ENCODE data around the gene RAB3GAP2. TPM values are rescaled to one million over a fixed set of nuclear protein-coding genes. Genes with fewer than 3 reads are reported as not detected.
"Not testable (repeated sequence)": the region's sequence is repeated elsewhere in the genome, so short reads cannot be mapped to it uniquely, and the experiment has no call there.

The RAB3GAP2 gene
- total and polyA plus RNA-seq, 9 donors = 15.6 to 23.3 (median 19.3) TPM

DNA sequence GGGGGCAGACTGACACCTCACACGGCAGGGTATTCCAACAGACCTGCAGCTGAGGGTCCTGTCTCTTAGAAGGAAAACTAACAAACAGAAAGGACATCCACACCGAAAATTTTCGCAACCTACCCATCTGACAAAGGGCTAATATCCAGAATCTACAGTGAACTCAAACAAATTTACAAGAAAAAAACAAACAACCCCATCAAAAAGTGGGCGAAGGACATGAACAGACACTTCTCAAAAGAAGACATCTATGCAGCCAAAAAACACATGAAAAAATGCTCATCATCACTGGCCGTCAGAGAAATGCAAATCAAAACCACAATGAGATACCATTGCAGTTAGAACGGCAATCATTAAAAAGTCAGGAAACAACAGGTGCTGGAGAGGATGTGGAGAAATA, 26.4 kb downstream of the RAB3GAP2 start:
- not testable (repeated sequence) for H3K27ac ChIP-seq (ENCODE audit: low read length); H3K27me3 ChIP-seq (ENCODE audit: control insufficient read depth, insufficient read depth, low read length); DNase-seq; H3K4me1 ChIP-seq (ENCODE audit: control insufficient read depth, insufficient read depth, low read length); H3K4me3 ChIP-seq (ENCODE audit: low read length)
- peaks cover 26% of the 10 kb centered on the region for H3K9me3 ChIP-seq (replicated peaks; ENCODE audit: control insufficient read depth, low read depth, low read length)
- H3K36me3 ChIP-seq (ENCODE audit: control insufficient read depth, insufficient read depth, low read length) = peaks cover 15% of the 10 kb centered on the region
- no CpG with 5 or more reads among the region's 6 CpGs for WGBS (ENCODE audit: insufficient coverage)

DNA sequence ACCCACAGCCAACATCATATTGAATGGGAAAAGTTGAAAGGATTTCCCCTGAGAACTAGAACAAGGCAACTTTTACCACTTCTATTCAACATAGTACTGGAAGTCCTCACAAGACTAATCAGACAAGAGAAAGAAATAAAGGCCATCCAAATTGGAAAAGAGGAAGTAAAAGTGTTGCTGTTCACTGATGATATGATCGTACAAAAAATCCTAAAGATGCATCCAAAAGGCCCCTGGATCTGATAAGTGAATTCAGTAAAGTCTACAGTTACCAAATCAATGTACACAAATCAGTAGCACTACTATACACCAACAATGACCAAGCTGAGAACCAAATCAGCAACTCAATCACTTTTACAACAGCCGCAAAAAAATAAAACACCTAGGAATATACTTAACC, 28.3 kb downstream of the RAB3GAP2 start:
- Histone ChIP-seq H3K4me3 (ENCODE audit: low read length) (no peak overlapping the region), H3K27ac (ENCODE audit: low read length) (no peak overlapping the region), H3K27me3 (ENCODE audit: control insufficient read depth, insufficient read depth, low read length) (no peaks in the 10 kb centered on the region), H3K4me1 (ENCODE audit: control insufficient read depth, insufficient read depth, low read length) (no peaks in the 10 kb centered on the region), H3K9me3 (replicated peaks; ENCODE audit: control insufficient read depth, low read depth, low read length) (peaks cover 10% of the 10 kb centered on the region), H3K36me3 (ENCODE audit: control insufficient read depth, insufficient read depth, low read length) (no peaks in the 10 kb centered on the region)
- no CpG with 5 or more reads among the region's 2 CpGs for WGBS (ENCODE audit: insufficient coverage)
- DNase-seq = no peak

DNA sequence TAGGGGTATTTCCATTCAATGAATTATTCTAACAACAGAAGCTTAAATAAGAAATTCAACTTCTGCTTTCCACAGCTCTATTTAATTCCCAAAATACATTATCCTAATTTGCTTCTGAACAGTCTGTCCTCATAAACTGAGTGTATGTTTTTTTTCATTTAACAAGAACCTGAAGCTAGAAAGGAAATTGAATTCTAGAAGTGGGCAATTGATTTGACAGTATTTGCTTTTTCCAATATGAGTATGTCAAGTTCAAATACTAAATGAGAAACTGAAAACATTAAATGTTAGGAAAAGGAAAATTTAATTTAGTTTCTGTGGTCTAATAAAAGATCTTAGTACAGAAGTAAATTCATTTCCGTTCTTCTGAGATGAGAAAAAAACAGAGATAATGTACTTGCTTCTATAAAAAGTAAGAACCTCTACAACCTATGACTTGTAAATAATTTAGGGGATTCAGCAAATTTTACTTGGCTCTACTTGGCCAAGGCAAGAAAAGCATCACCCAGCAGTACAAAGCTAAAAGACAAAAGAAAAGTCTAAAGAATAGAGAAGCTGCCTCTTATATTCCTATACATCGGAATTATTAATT, 31.1 kb downstream of the RAB3GAP2 start:
- Histone ChIP-seq H3K4me3 (ENCODE audit: low read length) (no peak overlapping the region), H3K9me3 (replicated peaks; ENCODE audit: control insufficient read depth, low read depth, low read length) (peaks cover 2% of the 10 kb centered on the region), H3K27me3 (ENCODE audit: control insufficient read depth, insufficient read depth, low read length) (no peaks in the 10 kb centered on the region), H3K27ac (ENCODE audit: low read length) (no peak overlapping the region), H3K4me1 (ENCODE audit: control insufficient read depth, insufficient read depth, low read length) (no peaks in the 10 kb centered on the region), H3K36me3 (ENCODE audit: control insufficient read depth, insufficient read depth, low read length) (no peaks in the 10 kb centered on the region)
- DNase-seq = no peak
- no CpG with 5 or more reads among the region's 2 CpGs for WGBS (ENCODE audit: insufficient coverage)

DNA sequence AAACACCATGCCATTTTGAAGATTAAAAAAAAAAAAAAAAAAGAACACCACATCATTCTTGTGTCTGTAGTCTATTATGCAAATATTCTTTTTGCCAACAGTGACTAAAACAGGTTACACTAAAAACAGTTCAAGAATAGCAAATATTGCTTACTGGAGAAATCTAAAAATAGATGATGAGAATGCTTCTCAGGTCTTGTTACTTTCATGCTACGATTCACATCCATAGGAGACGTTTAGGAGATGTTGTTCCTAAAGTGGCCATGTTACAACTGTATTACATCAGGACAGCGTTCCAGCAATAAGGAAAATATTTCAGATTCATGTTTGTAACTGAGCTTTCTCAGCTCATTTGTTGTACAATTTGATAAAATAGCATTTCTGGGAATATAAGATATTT, 32.3 kb downstream of the RAB3GAP2 start:
- H3K9me3 ChIP-seq (replicated peaks; ENCODE audit: control insufficient read depth, low read depth, low read length) = peaks cover 2% of the 10 kb centered on the region
- H3K27ac ChIP-seq (ENCODE audit: low read length) = no peak overlapping the region
- H3K4me1 ChIP-seq (ENCODE audit: control insufficient read depth, insufficient read depth, low read length) = no peaks in the 10 kb centered on the region
- H3K4me3 ChIP-seq (ENCODE audit: low read length) = no peak overlapping the region
- no peaks in the 10 kb centered on the region for H3K36me3 ChIP-seq (ENCODE audit: control insufficient read depth, insufficient read depth, low read length)
- no CpG with 5 or more reads among the region's 3 CpGs for WGBS (ENCODE audit: insufficient coverage)
- DNase-seq = no peak
- H3K27me3 ChIP-seq (ENCODE audit: control insufficient read depth, insufficient read depth, low read length) = no peaks in the 10 kb centered on the region

DNA sequence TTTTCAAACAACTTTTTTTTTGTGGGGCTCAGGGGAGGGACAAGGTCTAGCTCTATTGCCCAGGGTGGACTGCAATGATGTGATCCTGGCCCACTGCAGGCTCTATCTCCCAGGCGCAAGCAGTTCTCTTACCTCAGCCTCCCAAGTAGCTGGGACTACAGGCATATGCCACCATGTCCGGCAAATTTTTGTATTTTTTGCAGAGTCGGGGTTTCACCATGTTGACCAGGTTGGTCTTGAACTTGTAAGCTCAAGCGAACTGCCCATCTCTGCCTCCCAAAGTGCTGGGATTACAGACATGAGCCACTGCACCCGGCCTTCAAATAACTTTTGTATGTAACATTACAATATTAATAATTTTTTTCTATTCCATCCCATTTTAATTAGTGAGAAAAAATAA, 33.0 kb downstream of the RAB3GAP2 start:
- Histone ChIP-seq H3K9me3 (replicated peaks; ENCODE audit: control insufficient read depth, low read depth, low read length) (peaks cover 1% of the 10 kb centered on the region), H3K27me3 (ENCODE audit: control insufficient read depth, insufficient read depth, low read length) (no peaks in the 10 kb centered on the region), H3K36me3 (ENCODE audit: control insufficient read depth, insufficient read depth, low read length) (no peaks in the 10 kb centered on the region), H3K4me3 (ENCODE audit: low read length) (no peak overlapping the region), H3K4me1 (ENCODE audit: control insufficient read depth, insufficient read depth, low read length) (no peaks in the 10 kb centered on the region), H3K27ac (ENCODE audit: low read length) (no peak overlapping the region)
- WGBS (ENCODE audit: insufficient coverage) = 100% methylated on average over 3 of the region's 5 CpGs
- no peak for DNase-seq

DNA sequence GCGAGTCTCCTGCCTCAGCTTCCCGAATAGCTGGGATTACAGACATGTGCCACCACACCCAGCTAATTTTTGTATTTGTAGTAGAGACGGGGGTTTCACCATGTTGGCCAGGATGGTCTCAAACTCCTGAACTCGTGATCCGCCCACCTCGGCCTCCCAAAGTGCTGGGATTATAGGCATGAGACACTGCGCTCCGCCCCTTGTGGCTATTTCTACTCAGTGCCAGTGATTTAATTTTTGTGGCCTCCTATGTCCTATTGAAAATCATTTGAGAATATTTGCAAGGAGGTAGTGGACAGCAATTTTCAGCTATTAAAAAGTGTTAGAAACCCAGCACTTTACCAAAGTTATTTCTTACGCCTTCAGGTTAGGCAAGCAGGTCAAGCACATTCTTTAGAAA, 36.0 kb downstream of the RAB3GAP2 start:
- not testable (repeated sequence) for H3K36me3 ChIP-seq (ENCODE audit: control insufficient read depth, insufficient read depth, low read length); DNase-seq; H3K4me3 ChIP-seq (ENCODE audit: low read length); H3K9me3 ChIP-seq (replicated peaks; ENCODE audit: control insufficient read depth, low read depth, low read length); H3K27me3 ChIP-seq (ENCODE audit: control insufficient read depth, insufficient read depth, low read length); H3K27ac ChIP-seq (ENCODE audit: low read length); H3K4me1 ChIP-seq (ENCODE audit: control insufficient read depth, insufficient read depth, low read length)
- WGBS (ENCODE audit: insufficient coverage) = 100% methylated on average over 2 of the region's 9 CpGs

DNA sequence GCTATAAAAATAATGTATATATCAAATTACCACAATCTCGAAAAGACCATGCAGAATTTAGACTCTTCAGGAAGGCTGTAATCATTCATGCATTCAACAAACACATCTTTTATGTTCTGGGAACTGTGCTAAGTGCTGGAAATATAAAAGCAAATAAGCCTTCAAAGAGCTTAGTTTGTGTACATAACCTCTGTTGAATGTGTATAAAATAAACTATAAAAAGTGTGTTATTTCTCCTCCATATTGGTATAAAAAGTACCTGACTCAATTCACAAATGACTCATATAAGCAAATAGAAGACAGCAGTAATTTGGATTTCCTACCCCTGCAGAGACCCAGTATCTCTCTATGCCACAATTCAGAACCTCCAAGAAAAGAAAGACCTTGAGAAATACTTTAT, 36.8 kb downstream of the RAB3GAP2 start:
- Histone ChIP-seq H3K4me1 (ENCODE audit: control insufficient read depth, insufficient read depth, low read length) (no peaks in the 10 kb centered on the region), H3K27ac (ENCODE audit: low read length) (no peak overlapping the region), H3K27me3 (ENCODE audit: control insufficient read depth, insufficient read depth, low read length) (no peaks in the 10 kb centered on the region), H3K4me3 (ENCODE audit: low read length) (no peak overlapping the region), H3K36me3 (ENCODE audit: control insufficient read depth, insufficient read depth, low read length) (peaks cover 10% of the 10 kb centered on the region), H3K9me3 (replicated peaks; ENCODE audit: control insufficient read depth, low read depth, low read length) (no peaks in the 10 kb centered on the region)
- WGBS (ENCODE audit: insufficient coverage) = no CpG with 5 or more reads among the region's 1 CpG
- no peak for DNase-seq

DNA sequence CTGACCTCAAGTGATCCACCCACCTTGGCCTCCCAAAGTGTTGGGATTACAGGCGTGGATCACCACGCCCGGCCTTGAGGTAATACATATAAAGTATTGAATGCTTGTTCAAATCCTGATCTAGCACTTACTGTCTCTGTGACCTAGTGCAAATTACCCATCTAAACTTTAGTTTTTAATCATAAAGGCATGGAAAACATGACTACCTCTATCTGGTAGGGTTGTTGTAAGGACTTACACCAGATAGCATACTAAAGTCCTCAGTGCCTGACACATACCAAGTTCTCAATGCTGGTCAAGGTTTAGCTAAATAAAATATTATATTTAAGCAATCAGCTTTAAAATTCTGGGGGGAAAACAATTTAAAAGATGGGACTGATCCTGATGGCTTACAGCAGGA, 38.3 kb downstream of the RAB3GAP2 start:
- Histone ChIP-seq H3K4me3 (ENCODE audit: low read length) (no peak overlapping the region), H3K36me3 (ENCODE audit: control insufficient read depth, insufficient read depth, low read length) (peaks cover 10% of the 10 kb centered on the region), H3K27me3 (ENCODE audit: control insufficient read depth, insufficient read depth, low read length) (no peaks in the 10 kb centered on the region), H3K27ac (ENCODE audit: low read length) (no peak overlapping the region), H3K9me3 (replicated peaks; ENCODE audit: control insufficient read depth, low read depth, low read length) (no peaks in the 10 kb centered on the region), H3K4me1 (ENCODE audit: control insufficient read depth, insufficient read depth, low read length) (no peaks in the 10 kb centered on the region)
- DNase-seq = no peak
- no CpG with 5 or more reads among the region's 3 CpGs for WGBS (ENCODE audit: insufficient coverage)

DNA sequence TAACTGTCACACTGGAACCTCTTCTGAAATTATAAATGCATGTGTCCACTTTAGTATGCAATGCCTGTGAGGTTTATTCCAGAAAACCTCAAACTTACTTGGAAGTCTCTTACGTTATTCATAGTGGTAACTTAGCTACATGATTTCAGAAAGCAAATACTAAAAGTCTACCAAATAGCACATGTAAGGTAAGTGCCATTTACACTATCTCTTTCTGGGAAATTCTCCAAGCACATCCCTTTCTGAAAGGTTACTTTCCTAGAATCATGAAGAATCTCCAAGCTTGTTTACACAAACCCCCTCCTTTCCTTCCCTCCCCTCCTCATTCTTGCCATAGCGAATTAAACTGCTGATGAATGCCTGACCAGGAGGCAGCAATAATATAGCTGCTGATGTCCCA, 42.5 kb downstream of the RAB3GAP2 start:
- no peak for DNase-seq
- H3K36me3 ChIP-seq (ENCODE audit: control insufficient read depth, insufficient read depth, low read length) = peaks cover 10% of the 10 kb centered on the region

DNA sequence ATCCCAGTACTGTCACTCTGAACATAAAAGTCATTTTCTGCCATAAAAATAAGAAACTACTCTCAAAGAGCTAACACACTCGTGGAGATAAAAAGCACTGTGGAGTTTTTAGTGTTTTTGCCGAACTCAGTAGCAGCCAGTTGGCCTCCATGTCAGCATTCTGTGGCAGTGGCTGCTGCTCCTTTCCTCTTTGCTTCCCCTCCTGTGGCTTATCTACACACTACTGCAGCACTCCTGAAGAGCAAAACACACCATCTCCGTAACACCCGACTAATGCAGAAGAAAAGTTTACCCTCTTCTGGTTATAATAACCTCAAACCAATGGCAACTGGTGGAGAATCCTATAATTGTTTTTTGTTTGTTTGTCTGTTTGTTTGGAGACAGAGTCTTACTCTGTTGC, 44.9 kb downstream of the RAB3GAP2 start:
- Histone ChIP-seq H3K4me3 (ENCODE audit: low read length) (no peak overlapping the region), H3K4me1 (ENCODE audit: control insufficient read depth, insufficient read depth, low read length) (no peaks in the 10 kb centered on the region), H3K27me3 (ENCODE audit: control insufficient read depth, insufficient read depth, low read length) (no peaks in the 10 kb centered on the region), H3K27ac (ENCODE audit: low read length) (no peak overlapping the region), H3K36me3 (ENCODE audit: control insufficient read depth, insufficient read depth, low read length) (peaks cover 10% of the 10 kb centered on the region), H3K9me3 (replicated peaks; ENCODE audit: control insufficient read depth, low read depth, low read length) (no peaks in the 10 kb centered on the region)
- no peak for DNase-seq
- whole genome bisulfite sequencing (ENCODE audit: insufficient coverage) = no CpG with 5 or more reads among the region's 4 CpGs

More for the DNA sequence above, 42.5 kb downstream of the RAB3GAP2 start:
- WGBS (ENCODE audit: insufficient coverage) = no CpG with 5 or more reads among the region's 2 CpGs
- Histone ChIP-seq H3K4me3 (ENCODE audit: low read length) (no peak overlapping the region), H3K27ac (ENCODE audit: low read length) (no peak overlapping the region), H3K4me1 (ENCODE audit: control insufficient read depth, insufficient read depth, low read length) (no peaks in the 10 kb centered on the region), H3K9me3 (replicated peaks; ENCODE audit: control insufficient read depth, low read depth, low read length) (no peaks in the 10 kb centered on the region), H3K27me3 (ENCODE audit: control insufficient read depth, insufficient read depth, low read length) (no peaks in the 10 kb centered on the region)

DNA sequence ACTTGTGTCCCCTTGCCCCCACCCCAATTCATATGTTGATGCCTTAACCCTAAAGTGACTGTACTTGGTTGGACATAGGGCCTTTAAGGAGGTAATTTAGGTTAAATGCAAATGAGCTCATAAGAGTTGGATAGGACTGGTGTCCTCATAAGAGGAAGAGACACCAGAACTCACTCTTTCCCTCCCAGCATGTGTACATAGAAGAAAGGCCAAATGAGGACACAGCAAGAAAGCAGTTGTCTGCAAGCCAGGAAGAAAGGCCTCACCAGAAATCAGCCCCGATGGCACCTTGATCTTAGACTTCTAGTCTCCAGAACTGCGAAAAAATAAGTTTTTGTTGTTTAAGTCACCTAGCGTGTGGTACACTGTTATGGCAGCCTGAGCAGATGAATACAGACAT, 45.5 kb downstream of the RAB3GAP2 start:
- WGBS (ENCODE audit: insufficient coverage) = no CpG with 5 or more reads among the region's 3 CpGs
- H3K9me3 ChIP-seq (replicated peaks; ENCODE audit: control insufficient read depth, low read depth, low read length) = no peaks in the 10 kb centered on the region
- no peaks in the 10 kb centered on the region for H3K4me1 ChIP-seq (ENCODE audit: control insufficient read depth, insufficient read depth, low read length)
- no peaks in the 10 kb centered on the region for H3K27me3 ChIP-seq (ENCODE audit: control insufficient read depth, insufficient read depth, low read length)
- H3K27ac ChIP-seq (ENCODE audit: low read length) = no peak overlapping the region
- DNase-seq = no peak
- peaks cover 7% of the 10 kb centered on the region for H3K36me3 ChIP-seq (ENCODE audit: control insufficient read depth, insufficient read depth, low read length)
- no peak overlapping the region for H3K4me3 ChIP-seq (ENCODE audit: low read length)
